GM19239 (cell line): ENCODE results near the gene TAF11L12.
"Not testable (repeated sequence)": the region's sequence is repeated elsewhere in the genome, so short reads cannot be mapped to it uniquely, and the experiment has no call there.

Source experiments
- DNase-seq: peaks from one replicate; pipeline ENCODE4 v3.0.0; 2011; ENCODE audit warnings: low spot score; ENCODE audit not compliant: insufficient read length
- FAIRE-seq: peaks from 2 replicates; lab custom pipeline; 2011; peaks lifted over from hg19 to GRCh38; lab: Jason Lieb, UNC

Gene TAF11L12

GRCh38 chr5:17610092-17610491 is at the start of gene TAF11L12:
Gene TAF11L12, plus strand, starts transcription at chr5:17610392.
- DNase-seq, FAIRE-seq: not testable (repeated sequence)

GRCh38 chr5:17585658-17586057 is 24.5 kb upstream of the TAF11L12 start, which contains the start of gene TAF11L7:
Gene TAF11L7, minus strand, starts transcription at chr5:17585758.
- not testable (repeated sequence) for FAIRE-seq, DNase-seq

GRCh38 chr5:17590860-17591259 is 19.3 kb upstream of the TAF11L12 start, which contains the start of gene TAF11L8:
Gene TAF11L8, minus strand, starts transcription at chr5:17590960.
- not testable (repeated sequence) for FAIRE-seq, DNase-seq

GRCh38 chr5:17594255-17594654 is 15.9 kb upstream of the TAF11L12 start, which contains the start of gene TAF11L9:
Gene TAF11L9, minus strand, starts transcription at chr5:17594394.
- not testable (repeated sequence) for DNase-seq, FAIRE-seq

- not testable (repeated sequence) for DNase-seq, FAIRE-seq
Measured at GRCh38 chr5:17597728-17598127, 12.5 kb upstream of the TAF11L12 start, which contains the start of gene TAF11L10. Gene TAF11L10, minus strand, starts transcription at chr5:17597828.

- FAIRE-seq, DNase-seq: not testable (repeated sequence)
Measured at GRCh38 chr5:17603880-17604279, 6.3 kb upstream of the TAF11L12 start, which contains the start of gene TAF11L11. Gene TAF11L11, plus strand, starts transcription at chr5:17604183.

- no peak for FAIRE-seq
- no peak for DNase-seq
Measured at GRCh38 chr5:17604951-17605350, 5.2 kb upstream of the TAF11L12 start.

- DNase-seq, FAIRE-seq: not testable (repeated sequence)
Measured at GRCh38 chr5:17607461-17607860, 2.7 kb upstream of the TAF11L12 start.

- DNase-seq, result no peak
- FAIRE-seq, result no peak
Measured at GRCh38 chr5:17614872-17615605, 4.8 kb downstream of the TAF11L12 start.

- DNase-seq (no peak), FAIRE-seq (no peak)
Measured at GRCh38 chr5:17619354-17619753, 9.2 kb downstream of the TAF11L12 start.

GRCh38 chr5:17620627-17621026 is 10.4 kb downstream of the TAF11L12 start:
- no peak for FAIRE-seq
- DNase-seq, result no peak

- no peak for FAIRE-seq
Measured at GRCh38 chr5:17625686-17626085, 15.5 kb downstream of the TAF11L12 start.

GRCh38 chr5:17631788-17632187 is 21.6 kb downstream of the TAF11L12 start, which contains the start of gene TAF11L13:
Gene TAF11L13, plus strand, starts transcription at chr5:17632088.
- not testable (repeated sequence) for FAIRE-seq, DNase-seq

More at GRCh38 chr5:17625686-17626085, 15.5 kb downstream of the TAF11L12 start:
- DNase-seq, result no peak

GRCh38 chr5:17634160-17634559 is 24.0 kb downstream of the TAF11L12 start, which contains the start of gene TAF11L14:
Gene TAF11L14, plus strand, starts transcription at chr5:17634460.
- DNase-seq, result no peak
- no peak for FAIRE-seq

- FAIRE-seq, DNase-seq: not testable (repeated sequence)
Measured at GRCh38 chr5:17649232-17649631, 39.0 kb downstream of the TAF11L12 start.

- not testable (repeated sequence) for FAIRE-seq
Measured at GRCh38 chr5:17655201-17655759, 45.1 kb downstream of the TAF11L12 start.

GRCh38 chr5:17655921-17656320 is 45.7 kb downstream of the TAF11L12 start:
- FAIRE-seq, result no peak

More at GRCh38 chr5:17655201-17655759, 45.1 kb downstream of the TAF11L12 start:
- not testable (repeated sequence) for DNase-seq

More at GRCh38 chr5:17655921-17656320, 45.7 kb downstream of the TAF11L12 start:
- DNase-seq, result no peak
